ENCODE data around the gene ITGA5.
A peak's percentile ranks its signal among the peaks of the same experiment; 100 is the strongest.

Gene ITGA5

GRCh38 chr12:54358945-54359761 lies 59.9 kb downstream of the ITGA5 start:
- Histone ChIP-seq H3K4me2 (ENCODE audit: insufficient read depth, low read length, poor library complexity, severe bottlenecking) (peak overlapping the region; percentile 56), H3K4me3 (ENCODE audit: low read length in 2 of 2) (peak overlapping the region; percentile 52 to 71), H2BK12ac (ENCODE audit: low read length) (no peak overlapping the region), H2BK5ac (ENCODE audit: low read length) (peak overlapping the region; percentile 79), H3K14ac (ENCODE audit: low read length) (no peak overlapping the region), H3K36me3 (replicated peaks in 1 of 2; ENCODE audit: control insufficient read depth in 2 of 2, insufficient read depth in 2 of 2, low read length in 2 of 2) (no peaks in the 10 kb centered on the region), H3K23ac (ENCODE audit: low read depth, low read length, poor library complexity) (no peak overlapping the region), H3K4ac (ENCODE audit: low read length) (no peak overlapping the region), H3K27ac (replicated peaks; ENCODE audit: low read length) (peak overlapping the region; percentile 98), H2BK120ac (ENCODE audit: low read depth, low read length) (peak overlapping the region; percentile 24), H3K79me1 (ENCODE audit: low read depth, low read length) (no peaks in the 10 kb centered on the region), H2AFZ (ENCODE audit: low read length) (peak overlapping the region; percentile 69), H2BK15ac (ENCODE audit: low read length) (peak overlapping the region; percentile 38), H3K18ac (ENCODE audit: low read length) (peak overlapping the region; percentile 91), H3K9me3 (replicated peaks in 1 of 2; ENCODE audit: control insufficient read depth in 2 of 2, insufficient read depth in 1 of 2, low read depth in 1 of 2, low read length in 2 of 2) (no peaks in the 10 kb centered on the region), H3K4me1 (ENCODE audit: control insufficient read depth in 2 of 2, insufficient read depth in 1 of 2, low read depth in 1 of 2, low read length in 2 of 2) (peaks cover 43 to 57% of the 10 kb centered on the region in 2 donors), H3K27me3 (ENCODE audit: control insufficient read depth in 3 of 3, insufficient read depth in 3 of 3, low read depth in 1 of 3, low read length in 3 of 3) (no peaks in the 10 kb centered on the region), H4K91ac (ENCODE audit: low read depth, low read length, poor library complexity) (no peak overlapping the region), H2AK5ac (ENCODE audit: low read depth, low read length) (peak overlapping the region; percentile 65), H4K8ac (ENCODE audit: low read depth, low read length) (no peak overlapping the region), H3K9ac (ENCODE audit: low read depth, low read length, poor library complexity) (peak overlapping the region; percentile 82)
- no CpG with 5 or more reads among the region's 40 CpGs for WGBS, 2 donors (ENCODE audit: extremely low coverage in 2 of 2, insufficient read length in 2 of 2, insufficient replicate concordance in 1 of 2)
- DNase-seq (ENCODE audit: low spot score): peak; percentile 99

GRCh38 chr12:54358191-54358944 lies 60.7 kb downstream of the ITGA5 start:
- peak; percentile 29 for DNase-seq (ENCODE audit: low spot score)
- Histone ChIP-seq H3K4ac (ENCODE audit: low read length) (no peak overlapping the region), H2BK120ac (ENCODE audit: low read depth, low read length) (no peak overlapping the region), H2BK5ac (ENCODE audit: low read length) (no peak overlapping the region), H3K23ac (ENCODE audit: low read depth, low read length, poor library complexity) (no peak overlapping the region), H2BK15ac (ENCODE audit: low read length) (no peak overlapping the region), H3K27ac (replicated peaks; ENCODE audit: low read length) (peak overlapping the region; percentile 93), H4K8ac (ENCODE audit: low read depth, low read length) (no peak overlapping the region), H3K27me3 (ENCODE audit: control insufficient read depth in 3 of 3, insufficient read depth in 3 of 3, low read depth in 1 of 3, low read length in 3 of 3) (no peaks in the 10 kb centered on the region), H3K4me1 (ENCODE audit: control insufficient read depth in 2 of 2, insufficient read depth in 1 of 2, low read depth in 1 of 2, low read length in 2 of 2) (peaks cover 49 to 64% of the 10 kb centered on the region in 2 donors), H3K79me1 (ENCODE audit: low read depth, low read length) (no peaks in the 10 kb centered on the region), H3K4me2 (ENCODE audit: insufficient read depth, low read length, poor library complexity, severe bottlenecking) (peak overlapping the region; percentile 53), H3K36me3 (replicated peaks in 1 of 2; ENCODE audit: control insufficient read depth in 2 of 2, insufficient read depth in 2 of 2, low read length in 2 of 2) (no peaks in the 10 kb centered on the region), H3K18ac (ENCODE audit: low read length) (peak overlapping the region; percentile 69), H2AK5ac (ENCODE audit: low read depth, low read length) (peak overlapping the region; percentile 9), H3K9me3 (replicated peaks in 1 of 2; ENCODE audit: control insufficient read depth in 2 of 2, insufficient read depth in 1 of 2, low read depth in 1 of 2, low read length in 2 of 2) (no peaks in the 10 kb centered on the region), H4K91ac (ENCODE audit: low read depth, low read length, poor library complexity) (no peak overlapping the region), H2BK12ac (ENCODE audit: low read length) (no peak overlapping the region), H3K9ac (ENCODE audit: low read depth, low read length, poor library complexity) (peak overlapping the region; percentile 82), H3K4me3 (ENCODE audit: low read length in 2 of 2) (peak overlapping the region; percentile 52 to 71), H3K14ac (ENCODE audit: low read length) (no peak overlapping the region), H2AFZ (ENCODE audit: low read length) (peak overlapping the region; percentile 47)
- no CpG with 5 or more reads among the region's 15 CpGs for WGBS, 2 donors (ENCODE audit: extremely low coverage in 2 of 2, insufficient read length in 2 of 2, insufficient replicate concordance in 1 of 2)

- Histone ChIP-seq H3K23ac (ENCODE audit: low read depth, low read length, poor library complexity) (no peak overlapping the region), H3K4me1 (ENCODE audit: control insufficient read depth in 2 of 2, insufficient read depth in 1 of 2, low read depth in 1 of 2, low read length in 2 of 2) (peaks cover 54 to 71% of the 10 kb centered on the region in 2 donors), H2BK5ac (ENCODE audit: low read length) (peak overlapping the region; percentile 31), H3K9me3 (replicated peaks in 1 of 2; ENCODE audit: control insufficient read depth in 2 of 2, insufficient read depth in 1 of 2, low read depth in 1 of 2, low read length in 2 of 2) (no peaks in the 10 kb centered on the region), H3K4me2 (ENCODE audit: insufficient read depth, low read length, poor library complexity, severe bottlenecking) (peak overlapping the region; percentile 53), H3K18ac (ENCODE audit: low read length) (peak overlapping the region; percentile 69), H3K79me1 (ENCODE audit: low read depth, low read length) (no peaks in the 10 kb centered on the region), H3K36me3 (replicated peaks in 1 of 2; ENCODE audit: control insufficient read depth in 2 of 2, insufficient read depth in 2 of 2, low read length in 2 of 2) (no peaks in the 10 kb centered on the region), H3K4ac (ENCODE audit: low read length) (no peak overlapping the region), H3K4me3 (ENCODE audit: low read length in 2 of 2) (peak overlapping the region in 1 of 2 donors; percentile 52), H4K8ac (ENCODE audit: low read depth, low read length) (no peak overlapping the region), H3K9ac (ENCODE audit: low read depth, low read length, poor library complexity) (no peak overlapping the region), H3K27me3 (ENCODE audit: control insufficient read depth in 3 of 3, insufficient read depth in 3 of 3, low read depth in 1 of 3, low read length in 3 of 3) (no peaks in the 10 kb centered on the region), H2BK12ac (ENCODE audit: low read length) (no peak overlapping the region), H3K14ac (ENCODE audit: low read length) (no peak overlapping the region), H4K91ac (ENCODE audit: low read depth, low read length, poor library complexity) (no peak overlapping the region), H2BK120ac (ENCODE audit: low read depth, low read length) (no peak overlapping the region), H2AFZ (ENCODE audit: low read length) (no peak overlapping the region), H2BK15ac (ENCODE audit: low read length) (no peak overlapping the region), H2AK5ac (ENCODE audit: low read depth, low read length) (peak overlapping the region; percentile 3), H3K27ac (replicated peaks; ENCODE audit: low read length) (peak overlapping the region; percentile 93)
- no CpG with 5 or more reads among the region's 2 CpGs for WGBS, 2 donors (ENCODE audit: extremely low coverage in 2 of 2, insufficient read length in 2 of 2, insufficient replicate concordance in 1 of 2)
- no peak for DNase-seq (ENCODE audit: low spot score)
These were observed 61.4 kb downstream of the ITGA5 start for GRCh38 chr12:54357506-54358190.

All from neuronal stem cell (in vitro differentiated cells).